HG03045 (cell line): ENCODE results near the gene TNIP1.

Experiments used
- ATAC-seq: cut with Tn5 transposase; IDR thresholded peaks from one replicate; pipeline ENCODE4 v1.9.1; 2021; ENCODE audit warnings: mild to moderate bottlenecking, moderate library complexity; ENCODE audit not compliant: unreplicated experiment

Gene TNIP1

DNA sequence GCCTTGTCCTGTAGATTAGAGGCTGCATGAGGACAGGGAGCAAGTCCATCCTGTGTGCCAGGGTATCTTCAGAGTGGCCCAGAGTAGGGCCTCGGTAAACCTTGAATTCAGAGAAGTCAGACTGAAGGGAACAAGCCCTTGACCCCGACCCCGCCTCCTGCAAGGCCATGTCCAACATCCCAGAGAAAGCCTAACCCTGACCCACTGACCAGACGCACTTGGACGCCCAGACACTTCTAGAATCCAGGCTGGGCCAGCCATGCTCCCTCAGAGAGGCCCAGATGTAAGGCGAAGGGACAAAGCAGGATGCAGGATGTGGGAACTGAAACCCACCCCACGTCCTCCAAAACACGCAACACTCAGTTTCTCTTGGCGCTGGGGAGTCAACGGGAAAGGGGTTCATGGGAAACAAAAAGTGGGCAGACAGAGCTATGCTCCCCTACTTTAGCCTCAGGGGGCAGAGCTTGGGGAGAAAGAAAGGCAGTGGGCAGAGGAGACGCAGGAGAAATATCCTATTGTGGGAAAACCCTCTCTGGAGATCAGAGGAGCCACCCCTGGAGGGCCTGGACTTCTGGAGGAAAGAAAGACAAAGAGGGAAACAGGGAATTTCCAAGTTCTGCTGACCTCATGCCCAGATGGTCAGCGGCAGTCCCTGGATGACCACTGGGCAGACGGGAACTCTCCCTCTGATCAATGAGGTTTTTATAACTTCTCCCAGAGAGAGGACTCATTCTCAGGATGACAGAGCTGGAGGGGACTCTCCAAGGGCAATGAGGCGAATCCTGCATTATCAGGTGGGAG lies 13.0 kb downstream of the TNIP1 start:
- ATAC-seq = no peak

DNA sequence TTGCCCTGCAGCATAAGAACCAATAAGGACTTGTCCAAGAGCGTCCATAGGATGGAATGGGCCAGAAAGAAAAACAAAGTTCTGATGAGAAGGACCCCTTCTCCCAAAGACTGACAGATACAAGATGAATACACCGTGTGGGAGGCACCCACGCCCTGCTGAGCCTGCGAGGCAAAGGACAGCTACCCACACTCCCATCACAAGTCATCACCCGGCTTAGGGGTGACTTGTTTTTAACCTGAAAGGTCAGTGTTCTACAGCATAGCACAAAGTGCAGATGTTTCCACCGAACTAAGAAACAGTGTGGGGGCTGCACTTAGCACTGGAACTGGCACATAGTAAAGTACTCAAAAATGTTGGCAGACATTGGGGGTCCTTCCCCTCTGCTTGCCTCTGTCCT lies 13.9 kb downstream of the TNIP1 start:
- ATAC-seq = no peak

GRCh38 chr5:151065609-151066008 lies 15.2 kb downstream of the TNIP1 start:
- no peak for ATAC-seq

GRCh38 chr5:151064916-151065499 lies 15.8 kb downstream of the TNIP1 start:
- ATAC-seq = no peak

DNA sequence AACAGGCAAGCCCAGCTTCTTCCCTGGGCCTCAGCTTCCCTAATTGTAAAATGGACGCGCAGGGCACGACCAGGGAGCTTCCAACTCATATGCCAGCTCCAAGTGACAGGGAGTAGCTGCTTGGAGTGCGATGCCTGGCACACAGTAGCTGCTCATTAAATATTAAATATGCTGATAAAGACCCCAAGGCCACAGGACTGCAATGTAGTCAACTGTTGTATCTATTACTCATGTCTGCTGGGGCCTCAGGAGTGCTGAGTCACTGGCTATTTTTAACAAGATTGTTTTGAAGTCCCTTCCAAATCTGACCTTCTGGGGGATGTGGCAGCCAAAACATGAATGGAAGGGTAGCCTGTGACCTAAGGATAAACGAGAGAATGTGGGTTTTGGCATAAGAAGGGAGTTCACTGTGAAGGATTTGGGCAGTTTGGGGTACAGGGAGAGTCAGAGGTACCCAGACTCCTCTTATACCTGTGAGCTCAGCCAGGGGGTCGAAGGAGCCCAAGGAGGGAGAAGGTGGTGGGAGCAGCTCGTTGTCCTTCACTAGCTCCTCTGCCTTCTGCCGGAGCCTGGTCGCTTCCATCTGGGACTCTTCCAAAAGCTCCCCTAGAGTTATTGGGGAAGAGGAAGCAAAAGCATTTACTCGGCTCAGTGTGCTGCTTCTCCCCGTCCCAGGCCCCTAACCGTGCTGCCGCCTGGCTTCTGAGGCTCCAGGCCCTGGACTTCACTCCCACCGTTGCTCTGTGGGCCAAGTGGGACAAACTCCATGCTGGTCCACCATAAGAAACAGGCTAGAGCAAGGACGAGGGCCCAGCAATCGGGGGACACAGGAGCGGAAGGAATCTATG lies 17.5 kb downstream of the TNIP1 start:
- no peak for ATAC-seq

DNA sequence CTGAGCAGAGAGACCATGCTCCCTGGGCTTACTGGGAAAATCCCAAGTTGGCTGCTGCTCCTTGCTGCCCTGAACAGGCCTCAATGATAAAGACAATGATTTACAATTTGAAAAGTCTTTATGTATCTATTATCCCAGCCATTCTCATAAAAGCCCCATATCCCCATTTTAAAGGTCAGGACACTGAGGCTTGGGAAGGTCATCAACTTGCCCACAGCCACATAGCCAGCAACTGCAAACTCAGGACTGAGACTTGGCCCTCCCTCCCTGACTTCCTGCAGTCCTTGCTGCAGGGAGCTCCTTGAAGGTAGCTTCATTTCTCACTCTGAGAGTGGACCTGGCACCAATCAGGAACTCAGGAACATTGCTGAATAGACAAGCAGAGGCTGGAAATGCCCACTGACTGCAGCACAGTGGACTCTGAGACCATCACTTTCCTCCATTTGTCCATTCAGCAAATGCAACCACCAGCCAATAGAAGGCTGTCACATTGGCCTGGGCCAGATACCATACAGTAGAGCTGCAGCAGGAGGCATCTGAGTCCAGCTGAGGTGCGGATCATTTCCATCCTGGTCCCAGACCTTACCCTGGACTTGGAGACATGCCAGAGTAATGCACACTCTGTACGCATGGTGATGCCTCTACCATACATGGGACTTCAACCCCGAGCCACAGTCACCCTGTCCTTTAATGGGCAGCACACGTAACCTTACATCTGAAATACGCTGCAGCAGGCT lies 18.3 kb downstream of the TNIP1 start:
- ATAC-seq = no peak

GRCh38 chr5:151060742-151061141 lies 20.1 kb downstream of the TNIP1 start:
- ATAC-seq = no peak

DNA sequence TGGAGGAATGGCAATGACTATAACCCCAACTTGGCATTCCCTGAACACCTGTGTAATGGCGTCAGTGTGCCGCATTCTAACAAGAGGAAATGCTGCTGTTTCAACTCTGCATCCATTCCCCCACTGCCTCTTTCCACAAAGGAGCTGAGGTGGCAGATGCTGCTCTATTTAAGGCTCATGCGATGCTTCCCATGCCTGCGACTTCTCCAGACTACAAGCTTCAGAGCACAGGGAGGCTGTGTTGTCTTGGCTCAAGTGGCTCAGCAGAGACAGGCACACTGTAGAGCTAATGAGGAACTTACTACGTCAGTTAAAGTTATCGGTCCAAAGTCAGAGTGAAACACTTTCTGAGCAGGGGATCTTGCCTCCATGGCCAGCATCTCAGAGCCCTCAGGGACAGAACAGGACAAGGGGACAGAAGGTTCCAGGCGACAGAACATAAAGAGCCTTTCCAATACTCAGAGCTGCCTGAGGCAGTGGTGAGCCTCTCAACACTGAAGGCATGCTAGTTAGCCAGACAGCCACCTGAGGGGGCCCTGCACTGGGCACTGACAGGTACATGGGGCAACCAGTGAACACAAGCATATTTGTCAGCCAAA lies 21.8 kb downstream of the TNIP1 start:
- ATAC-seq = no peak

DNA sequence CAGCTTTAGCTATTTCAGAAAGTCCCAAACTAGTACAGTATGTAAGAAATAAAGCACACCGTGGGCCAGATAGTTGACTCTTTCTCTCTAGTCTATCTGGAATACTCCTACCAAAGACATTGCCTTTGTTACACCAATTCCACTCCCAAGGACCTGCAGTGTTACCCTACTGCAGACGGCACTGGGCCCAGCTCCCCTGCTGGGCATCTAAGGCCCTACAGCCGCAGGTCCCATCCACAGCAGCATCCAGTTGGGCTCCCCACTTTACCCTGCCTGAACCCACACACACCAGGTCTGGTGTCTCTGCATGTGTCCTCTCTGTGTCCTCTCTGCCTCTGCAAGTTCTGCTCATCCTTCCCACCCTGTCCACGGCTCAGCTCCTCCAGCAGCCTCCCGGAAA lies 22.5 kb downstream of the TNIP1 start:
- no peak for ATAC-seq

DNA sequence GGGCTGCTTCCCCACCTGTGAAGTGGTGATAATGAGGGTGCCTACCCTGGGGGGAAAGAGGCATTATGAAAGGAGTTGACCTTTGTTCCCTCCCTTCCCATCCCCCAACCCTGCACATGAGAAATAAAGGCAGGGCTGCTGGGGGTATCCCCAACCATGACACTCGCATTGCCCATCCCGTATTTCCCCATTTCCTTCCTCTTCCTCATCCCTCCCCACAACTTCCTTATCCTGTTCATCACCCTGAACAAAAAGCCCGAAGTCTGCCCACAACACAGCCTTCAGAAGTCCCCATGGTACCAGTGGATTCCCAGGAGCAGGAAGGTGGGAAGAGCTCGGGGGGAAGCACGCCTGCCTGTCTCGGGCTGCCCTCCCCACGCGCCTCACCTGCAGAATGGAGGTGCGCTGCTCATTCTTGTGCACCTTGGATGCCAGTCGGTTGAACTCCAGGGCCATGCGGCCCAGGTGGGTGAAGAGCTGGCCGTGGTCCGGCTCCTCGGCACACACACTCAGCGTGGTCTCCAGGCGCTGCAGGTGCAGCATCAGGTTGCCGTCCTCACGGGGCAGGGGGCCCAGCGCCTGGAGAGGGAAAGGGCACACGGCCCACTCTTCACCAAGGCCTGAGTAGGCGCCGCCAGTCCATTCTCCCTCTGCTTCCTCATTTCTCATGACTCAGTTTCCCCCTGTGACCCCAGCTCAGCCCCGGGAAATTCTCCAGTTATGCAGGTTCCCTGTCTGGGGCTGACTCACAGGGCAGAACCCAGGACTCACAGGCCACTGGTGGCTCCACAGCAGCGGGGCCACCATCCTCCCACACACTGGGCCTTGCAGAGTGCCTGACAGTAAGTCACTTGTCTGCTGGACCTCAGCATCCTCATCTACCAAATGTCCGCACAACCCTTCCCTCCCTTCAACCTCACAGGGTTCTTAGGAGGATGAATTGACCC lies 24.2 kb downstream of the TNIP1 start:
- no peak for ATAC-seq

- no peak for ATAC-seq
These were observed 25.5 kb downstream of the TNIP1 start for GRCh38 chr5:151055336-151055735.

DNA sequence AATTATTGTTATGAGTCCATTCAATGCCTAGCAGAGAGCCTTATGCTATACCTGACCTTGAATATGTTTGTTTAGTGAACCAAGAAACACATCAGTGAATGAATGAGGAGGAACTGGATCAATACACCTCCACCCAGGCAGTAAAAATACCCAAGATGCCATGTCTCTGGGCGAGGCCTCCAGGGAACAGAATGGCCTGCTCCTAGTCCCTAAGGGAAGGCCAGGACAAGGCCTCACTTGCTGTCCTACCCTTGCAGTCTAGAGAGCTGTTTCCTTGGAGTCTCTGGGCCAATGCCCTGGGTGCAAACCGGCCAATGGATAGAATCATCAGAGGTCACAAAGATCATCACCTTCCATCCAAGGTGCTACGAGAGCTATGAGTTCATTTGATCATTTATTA lies 26.1 kb downstream of the TNIP1 start:
- ATAC-seq = no peak

DNA sequence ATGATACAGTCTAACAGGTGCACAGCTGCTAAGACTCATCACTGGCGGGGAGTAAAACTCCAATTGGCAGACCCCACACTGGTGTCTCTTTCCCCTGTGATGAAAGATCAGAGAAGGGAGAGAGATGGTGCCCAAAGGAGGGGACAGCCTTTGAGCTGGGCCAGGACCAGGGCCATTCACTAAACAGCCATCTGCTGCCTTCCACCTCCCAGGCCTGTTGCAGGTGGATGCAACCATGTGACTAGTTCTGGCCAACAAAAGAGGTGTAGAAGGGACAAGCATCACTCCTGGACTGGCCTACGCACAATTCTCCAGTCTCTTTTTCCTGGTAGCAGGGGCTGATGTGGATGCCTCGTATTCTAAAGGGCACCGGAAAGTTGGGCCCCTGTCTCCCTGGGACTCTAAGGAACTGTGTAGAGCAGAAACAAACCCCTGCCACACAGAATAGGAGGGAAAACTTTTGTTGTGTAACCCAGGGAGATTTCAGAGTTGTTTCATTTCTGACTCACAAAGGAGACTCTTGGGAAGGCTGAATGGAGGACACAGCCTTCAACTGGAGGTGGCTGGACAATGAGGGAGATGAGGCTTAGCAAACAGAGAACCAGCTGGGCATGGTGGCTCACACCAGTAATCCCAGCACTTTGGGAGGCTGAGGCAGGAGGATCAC lies 26.9 kb downstream of the TNIP1 start:
- ATAC-seq = no peak

GRCh38 chr5:151052836-151053235 lies 28.0 kb downstream of the TNIP1 start:
- no peak for ATAC-seq

GRCh38 chr5:151051931-151052608 lies 28.8 kb downstream of the TNIP1 start:
- ATAC-seq = no peak

DNA sequence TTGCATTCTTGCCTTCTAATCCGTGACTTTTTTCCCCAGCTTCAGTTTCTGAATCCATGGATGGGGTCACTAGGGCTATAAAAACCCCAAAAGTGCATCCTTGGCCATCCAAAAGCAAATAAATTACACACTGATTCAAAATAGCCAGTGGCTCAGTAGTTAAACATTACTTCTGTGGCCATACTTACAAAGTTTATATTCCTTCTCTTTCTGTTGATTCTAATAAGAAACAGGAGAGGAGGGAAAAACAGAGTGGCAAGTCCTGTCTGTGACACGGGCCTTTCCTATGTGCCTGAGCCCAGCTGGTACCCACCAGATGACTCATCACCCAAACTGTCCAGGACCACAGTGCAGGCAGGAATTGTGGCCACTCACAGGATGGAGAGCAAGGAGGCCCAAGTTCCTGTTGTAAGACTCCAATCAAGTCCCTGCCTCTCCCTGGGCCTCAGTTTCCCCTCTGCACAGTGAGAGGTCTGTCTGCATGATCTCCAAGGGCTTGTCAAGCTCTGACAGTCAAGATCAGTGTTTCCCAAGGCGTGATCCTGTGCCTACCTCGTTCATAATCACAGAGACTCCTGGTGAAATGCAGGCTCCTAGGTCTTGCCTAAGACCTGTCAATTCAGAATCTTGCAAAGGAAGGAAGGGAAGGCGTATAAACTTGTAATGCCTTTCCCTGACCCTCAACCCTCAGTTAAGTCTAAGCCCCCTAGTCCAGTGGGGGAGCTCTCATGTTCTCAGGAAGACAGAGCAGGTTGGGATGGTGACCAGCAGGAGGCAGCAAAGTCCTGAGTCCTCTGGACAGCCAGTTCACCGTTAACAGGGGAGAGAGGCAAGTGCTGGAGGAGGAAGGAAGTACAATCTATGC lies 29.5 kb downstream of the TNIP1 start:
- peak; percentile 67 for ATAC-seq

- no peak for ATAC-seq
These were observed 32.3 kb downstream of the TNIP1 start for GRCh38 chr5:151048526-151048925.
